ENCODE measurements around the gene FOCAD. TPM values are rescaled to one million over a fixed set of nuclear protein-coding genes. Genes with fewer than 3 reads are reported as not detected.
"Not testable (repeated sequence)": the region's sequence is repeated elsewhere in the genome, so short reads cannot be mapped to it uniquely, and the experiment has no call there.

FOCAD gene
- total RNA-seq, 2 experiments from 2014 or later = 32.5 to 34.3 TPM

- H3K27ac Mint-ChIP-seq = no peak overlapping the region
- POLR2A ChIA-PET = no interaction called here
- CTCF ChIA-PET = interaction anchor here (0.5 to 0.9 kb wide), 3 partner anchors 28 to 718 kb away, joined by 3 read pairs; no protein-coding TSS in a partner anchor
- no peak for ATAC-seq
- no peaks in the 10 kb centered on the region for H3K9me3 Mint-ChIP-seq (ENCODE audit: low read depth)
- H3K4me3 Mint-ChIP-seq = no peak overlapping the region
- intact Hi-C loops (cut with DNase I, micrococcal nuclease) = no loop called here
- DNase-seq = no peak
- no peaks in the 10 kb centered on the region for H3K36me3 Mint-ChIP-seq (ENCODE audit: low read depth)
- peaks cover 2% of the 10 kb centered on the region for H3K27me3 Mint-ChIP-seq
- H3K4me1 Mint-ChIP-seq = no peaks in the 10 kb centered on the region
Observed at GRCh38 chr9:20650750-20651299, 33.2 kb upstream of the FOCAD start.

- ATAC-seq (no peak), DNase-seq (no peak)
- ChIA-PET CTCF (interaction anchor here (0.9 kb wide), 1 partner anchor 415 kb away, joined by 3 read pairs; no protein-coding TSS in a partner anchor), POLR2A (interaction anchor here (0.7 kb wide), 1 partner anchor 33 kb away, joined by 3 read pairs; no protein-coding TSS in a partner anchor)
- H3K27me3 Mint-ChIP-seq = peaks cover 2% of the 10 kb centered on the region
- intact Hi-C loops (cut with DNase I, micrococcal nuclease) = no loop called here
- no peak overlapping the region for H3K4me3 Mint-ChIP-seq
- no peaks in the 10 kb centered on the region for H3K9me3 Mint-ChIP-seq (ENCODE audit: low read depth)
- H3K27ac Mint-ChIP-seq = no peak overlapping the region
- no peaks in the 10 kb centered on the region for H3K36me3 Mint-ChIP-seq (ENCODE audit: low read depth)
- no peaks in the 10 kb centered on the region for H3K4me1 Mint-ChIP-seq
Observed at GRCh38 chr9:20651939-20652338, 32.1 kb upstream of the FOCAD start.

- ATAC-seq; H3K4me1 Mint-ChIP-seq; H3K4me3 Mint-ChIP-seq; intact Hi-C loops (cut with DNase I, micrococcal nuclease); H3K9me3 Mint-ChIP-seq (ENCODE audit: low read depth); H3K27me3 Mint-ChIP-seq; H3K36me3 Mint-ChIP-seq (ENCODE audit: low read depth): not testable (repeated sequence)
- CTCF ChIA-PET = interaction anchor here (0.6 to 0.7 kb wide), 2 partner anchors 33 to 42 kb away, joined by 3 read pairs; no protein-coding TSS in a partner anchor
- peak; percentile 50 for DNase-seq
- POLR2A ChIA-PET = interaction anchor here (0.8 kb wide), 1 partner anchor 26 kb away, joined by 3 read pairs; the partner anchor contains the start of gene FOCAD
- H3K27ac Mint-ChIP-seq = peak overlapping the region; percentile 76
Observed at GRCh38 chr9:20658246-20658667, 25.8 kb upstream of the FOCAD start.

- no peaks in the 10 kb centered on the region for H3K27me3 Mint-ChIP-seq
- intact Hi-C loops (cut with DNase I, micrococcal nuclease) = no loop called here
- H3K4me1 Mint-ChIP-seq = no peaks in the 10 kb centered on the region
- DNase-seq = peak; percentile 18
- POLR2A ChIA-PET = interaction anchor here (0.8 to 1.5 kb wide), 2 partner anchors 25 kb away, joined by 3 to 7 read pairs; partner anchors contain the start of gene FOCAD
- no peak overlapping the region for H3K4me3 Mint-ChIP-seq
- no peaks in the 10 kb centered on the region for H3K9me3 Mint-ChIP-seq (ENCODE audit: low read depth)
- CTCF ChIA-PET = interaction anchor here (0.6 to 0.7 kb wide), 2 partner anchors 34 to 42 kb away, joined by 3 read pairs; no protein-coding TSS in a partner anchor
- peak overlapping the region; percentile 76 for H3K27ac Mint-ChIP-seq
- peak; percentile 39 for ATAC-seq
- H3K36me3 Mint-ChIP-seq (ENCODE audit: low read depth) = no peaks in the 10 kb centered on the region
Observed at GRCh38 chr9:20658677-20659473, 25.2 kb upstream of the FOCAD start.

- ChIA-PET POLR2A (interaction anchor here (1.5 kb wide), 1 partner anchor 25 kb away, joined by 7 read pairs; the partner anchor contains the start of gene FOCAD), CTCF (no interaction called here)
- H3K27ac Mint-ChIP-seq = no peak overlapping the region
- DNase-seq (no peak), ATAC-seq (no peak)
- H3K27me3 Mint-ChIP-seq = no peaks in the 10 kb centered on the region
- no peaks in the 10 kb centered on the region for H3K4me1 Mint-ChIP-seq
- intact Hi-C loops (cut with DNase I, micrococcal nuclease) = no loop called here
- H3K4me3 Mint-ChIP-seq = no peak overlapping the region
- H3K36me3 Mint-ChIP-seq (ENCODE audit: low read depth) = no peaks in the 10 kb centered on the region
- no peaks in the 10 kb centered on the region for H3K9me3 Mint-ChIP-seq (ENCODE audit: low read depth)
Observed at GRCh38 chr9:20659474-20659967, 24.5 kb upstream of the FOCAD start.

- no peaks in the 10 kb centered on the region for H3K36me3 Mint-ChIP-seq (ENCODE audit: low read depth)
- ChIA-PET CTCF (interaction anchor here (0.6 to 0.7 kb wide), 3 partner anchors 23 to 682 kb away, joined by 3 read pairs; no protein-coding TSS in a partner anchor), POLR2A (no interaction called here)
- H3K27me3 Mint-ChIP-seq = no peaks in the 10 kb centered on the region
- H3K27ac Mint-ChIP-seq = no peak overlapping the region
- no peak overlapping the region for H3K4me3 Mint-ChIP-seq
- ATAC-seq (no peak), DNase-seq (no peak)
- H3K4me1 Mint-ChIP-seq = no peaks in the 10 kb centered on the region
- no peaks in the 10 kb centered on the region for H3K9me3 Mint-ChIP-seq (ENCODE audit: low read depth)
- intact Hi-C loops (cut with DNase I, micrococcal nuclease) = loop anchor here in 1 of 2 experiments (5.0 kb wide), 1 partner anchor 50 kb away; no protein-coding TSS in a partner anchor
Observed at GRCh38 chr9:20662156-20662555, 21.9 kb upstream of the FOCAD start.

GRCh38 chr9:20663133-20663532 lies 20.9 kb upstream of the FOCAD start:
- DNase-seq (no peak), ATAC-seq (no peak)
- POLR2A ChIA-PET = interaction anchor here (0.6 kb wide), 1 partner anchor 181 kb away, joined by 3 read pairs; no protein-coding TSS in a partner anchor
- CTCF ChIA-PET = no interaction called here
- H3K4me3 Mint-ChIP-seq = no peak overlapping the region
- H3K36me3 Mint-ChIP-seq (ENCODE audit: low read depth) = no peaks in the 10 kb centered on the region
- no peaks in the 10 kb centered on the region for H3K4me1 Mint-ChIP-seq
- H3K27me3 Mint-ChIP-seq = no peaks in the 10 kb centered on the region
- H3K27ac Mint-ChIP-seq = no peak overlapping the region
- no peaks in the 10 kb centered on the region for H3K9me3 Mint-ChIP-seq (ENCODE audit: low read depth)
- intact Hi-C loops (cut with DNase I, micrococcal nuclease) = loop anchor here in 1 of 2 experiments (5.0 kb wide), 1 partner anchor 49 kb away; no protein-coding TSS in a partner anchor

- ChIA-PET CTCF (interaction anchor here (0.5 to 0.6 kb wide), 2 partner anchors 126 to 1350 kb away, joined by 3 read pairs; no protein-coding TSS in a partner anchor), POLR2A (no interaction called here)
- intact Hi-C loops (cut with DNase I, micrococcal nuclease) = loop anchor here in 1 of 2 experiments (5.0 kb wide), 1 partner anchor 48 kb away; no protein-coding TSS in a partner anchor
- ATAC-seq = no peak
- no peak for DNase-seq
- Mint-ChIP-seq H3K4me1 (no peaks in the 10 kb centered on the region), H3K27me3 (no peaks in the 10 kb centered on the region), H3K9me3 (ENCODE audit: low read depth) (no peaks in the 10 kb centered on the region), H3K4me3 (no peak overlapping the region), H3K27ac (no peak overlapping the region), H3K36me3 (ENCODE audit: low read depth) (no peaks in the 10 kb centered on the region)
Observed at GRCh38 chr9:20664501-20664900, 19.6 kb upstream of the FOCAD start.

GRCh38 chr9:20670395-20670794 lies 13.7 kb upstream of the FOCAD start:
- no peaks in the 10 kb centered on the region for H3K36me3 Mint-ChIP-seq (ENCODE audit: low read depth)
- no peak overlapping the region for H3K4me3 Mint-ChIP-seq
- no peaks in the 10 kb centered on the region for H3K4me1 Mint-ChIP-seq
- ATAC-seq = no peak
- intact Hi-C loops (cut with DNase I, micrococcal nuclease) = no loop called here
- H3K9me3 Mint-ChIP-seq (ENCODE audit: low read depth) = no peaks in the 10 kb centered on the region
- ChIA-PET POLR2A (interaction anchor here (0.8 kb wide), 1 partner anchor 295 kb away, joined by 3 read pairs; no protein-coding TSS in a partner anchor), CTCF (no interaction called here)
- no peaks in the 10 kb centered on the region for H3K27me3 Mint-ChIP-seq
- no peak overlapping the region for H3K27ac Mint-ChIP-seq
- no peak for DNase-seq

- Mint-ChIP-seq H3K27ac (no peak overlapping the region), H3K4me1 (no peaks in the 10 kb centered on the region), H3K36me3 (ENCODE audit: low read depth) (no peaks in the 10 kb centered on the region), H3K27me3 (no peaks in the 10 kb centered on the region), H3K9me3 (ENCODE audit: low read depth) (no peaks in the 10 kb centered on the region), H3K4me3 (no peak overlapping the region)
- ChIA-PET POLR2A (no interaction called here), CTCF (interaction anchor here (0.7 to 1.1 kb wide), 4 partner anchors 47 to 459 kb away, joined by 3 read pairs; partner anchors contain the start of gene MLLT3)
- no peak for DNase-seq
- intact Hi-C loops (cut with DNase I, micrococcal nuclease) = no loop called here
- ATAC-seq = no peak
Observed at GRCh38 chr9:20671635-20672034, 12.4 kb upstream of the FOCAD start.

GRCh38 chr9:20673537-20673936 lies 10.5 kb upstream of the FOCAD start:
- H3K9me3 Mint-ChIP-seq (ENCODE audit: low read depth); H3K4me3 Mint-ChIP-seq; H3K27ac Mint-ChIP-seq; H3K4me1 Mint-ChIP-seq; H3K36me3 Mint-ChIP-seq (ENCODE audit: low read depth); H3K27me3 Mint-ChIP-seq; intact Hi-C loops (cut with DNase I, micrococcal nuclease); POLR2A ChIA-PET; ATAC-seq; CTCF ChIA-PET; DNase-seq: not testable (repeated sequence)
